SH-SY5Y (cell line): Measurements from ENCODE around the gene ANAPC15.

Experiments used
- GATA2 ChIP-seq: IDR thresholded peaks from 2 replicates; pipeline ENCODE4 v1.6.1; 2011; ENCODE audit warnings: mild to moderate bottlenecking, low read depth, low read length
- GATA3 ChIP-seq: IDR thresholded peaks from 2 replicates; pipeline ENCODE4 v1.6.1; 2011; ENCODE audit warnings: low read depth, mild to moderate bottlenecking, low read length, moderate library complexity

DNA sequence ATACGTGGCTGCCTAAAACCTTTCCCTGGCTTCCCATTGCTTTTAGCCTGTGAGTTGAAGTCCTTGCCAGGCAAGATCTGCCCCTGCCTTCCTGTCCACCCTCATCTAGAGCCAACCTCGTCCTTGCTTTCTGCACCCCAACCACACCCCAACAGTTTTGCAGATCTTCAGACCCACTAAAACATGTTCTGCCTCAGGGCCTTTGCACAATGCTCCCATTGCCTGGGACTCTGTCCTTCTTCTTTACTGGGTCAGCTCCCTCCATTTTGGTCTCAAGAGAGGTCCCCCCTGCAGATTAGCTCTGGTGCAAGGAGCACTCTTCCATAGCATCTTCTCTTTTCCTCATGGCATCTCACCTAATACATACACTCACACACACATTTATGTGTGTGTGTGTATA lies 8.4 kb upstream of the ANAPC15 start:
- TF ChIP-seq GATA3: no peak
- TF ChIP-seq GATA2: no peak
